GM15510 (cell line): Measurements from ENCODE around the gene FAM171A1.

Experiments
- POLR2A ChIP-seq: IDR thresholded peaks from 3 replicates; pipeline ENCODE4 v1.6.1; 2011; ENCODE audit warnings: borderline replicate concordance; ENCODE audit not compliant: insufficient read length; ENCODE audit errors: extremely low read depth

FAM171A1 gene

DNA sequence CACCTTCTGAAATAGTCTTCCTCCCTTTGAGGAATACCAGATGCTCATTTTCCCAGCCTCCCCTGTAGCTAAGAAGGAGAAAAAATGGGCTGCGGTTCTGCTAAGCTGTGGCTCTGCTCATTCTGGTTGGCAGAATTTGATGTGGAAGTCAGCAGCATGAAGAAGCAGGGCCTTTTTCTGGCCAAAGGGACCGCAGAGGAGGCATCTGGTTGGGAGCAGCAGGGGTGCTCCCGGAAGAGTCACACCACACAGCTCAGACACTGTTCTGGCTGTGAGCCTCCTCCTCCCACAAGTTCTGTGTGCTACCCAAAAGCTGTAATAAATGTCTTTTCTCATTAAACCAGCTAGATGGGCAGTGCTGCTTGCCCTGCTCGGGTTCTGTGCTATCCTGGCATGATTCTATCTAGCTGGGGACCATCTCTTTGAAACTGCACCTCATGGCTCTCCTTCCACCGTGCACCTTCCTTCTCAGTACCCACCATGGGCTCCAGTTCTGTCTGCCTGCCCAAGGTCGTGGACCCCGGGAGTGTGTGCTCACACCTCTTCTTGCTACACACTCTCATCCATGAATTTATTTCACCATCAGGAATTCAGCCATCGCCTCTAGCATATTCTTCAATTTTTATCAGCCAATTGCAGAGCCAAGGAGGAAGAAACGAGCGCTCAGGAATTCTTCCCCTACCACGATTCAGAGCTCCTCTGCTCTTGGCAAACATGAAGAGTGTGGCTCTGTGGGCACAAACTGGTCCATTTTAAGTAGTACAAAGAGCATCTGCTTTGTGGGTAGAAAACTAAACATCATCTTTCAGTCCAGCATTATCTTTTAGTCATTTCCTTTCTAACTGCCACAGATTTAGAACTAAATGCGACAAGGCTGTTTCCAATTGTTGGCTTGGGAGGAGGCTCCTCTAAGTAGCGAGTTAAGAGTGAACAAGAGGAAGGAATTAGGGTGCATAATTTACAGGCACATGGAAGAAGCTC, 76.9 kb downstream of the FAM171A1 start:
- no peak for TF ChIP-seq POLR2A

DNA sequence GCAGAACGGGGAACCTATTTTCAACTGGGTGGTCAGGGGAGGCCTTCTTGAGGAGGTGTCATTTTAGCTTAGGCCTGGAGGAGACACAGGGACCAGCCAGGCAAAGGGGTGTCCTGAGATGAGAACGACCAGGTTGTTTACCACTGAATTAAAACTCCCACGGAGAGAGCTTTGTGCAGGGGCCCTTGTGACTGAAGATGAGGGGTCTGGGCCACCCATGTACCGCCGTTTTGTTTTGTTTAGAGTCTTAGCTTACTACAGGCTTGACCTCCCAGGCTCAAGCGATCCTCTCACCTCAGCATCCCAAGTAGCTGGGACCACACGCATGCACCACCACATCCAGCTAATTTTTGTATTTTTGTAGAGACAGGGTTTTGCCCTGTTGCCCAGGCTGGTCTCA, 80.4 kb downstream of the FAM171A1 start:
- no peak for TF ChIP-seq POLR2A

DNA sequence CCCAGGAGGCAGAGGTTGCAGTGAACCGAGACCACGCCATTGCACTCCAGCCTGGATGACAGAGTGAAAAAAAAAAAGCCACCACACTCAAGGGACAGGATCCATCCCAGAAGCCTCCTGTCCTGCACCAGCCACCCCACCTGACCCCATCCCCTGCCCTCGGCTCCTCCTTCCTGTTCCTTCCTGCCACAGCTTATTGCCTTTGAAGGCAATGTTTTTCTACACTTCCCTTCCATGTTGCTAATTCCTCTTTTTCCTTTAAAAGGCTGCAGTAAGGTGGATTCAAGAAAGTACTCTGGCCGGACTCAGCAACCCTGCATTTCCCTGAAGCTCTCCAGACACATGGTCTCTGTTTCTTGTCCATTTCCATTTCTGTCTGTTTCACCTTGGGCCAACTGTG, 80.9 kb downstream of the FAM171A1 start:
- no peak for TF ChIP-seq POLR2A

DNA sequence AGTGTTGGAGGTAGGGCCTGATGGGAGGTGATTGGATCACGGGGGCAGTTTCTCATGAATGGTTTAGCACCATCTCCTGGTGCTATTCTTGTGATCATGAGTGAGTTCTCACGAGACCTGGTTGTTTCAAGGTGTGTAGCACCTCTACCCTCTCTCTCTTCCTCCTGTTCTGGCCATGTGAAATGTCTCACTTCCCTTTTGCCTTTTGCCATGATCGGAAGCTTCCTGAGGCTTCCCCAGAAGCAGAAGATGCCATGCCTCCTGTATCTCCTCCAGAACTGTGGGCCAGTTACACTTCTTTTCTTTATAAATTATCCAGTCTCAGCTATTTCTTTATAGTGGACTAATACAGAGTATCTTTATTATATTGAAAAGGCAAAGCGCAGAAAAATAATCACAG, 90.1 kb downstream of the FAM171A1 start:
- no peak for TF ChIP-seq POLR2A

DNA sequence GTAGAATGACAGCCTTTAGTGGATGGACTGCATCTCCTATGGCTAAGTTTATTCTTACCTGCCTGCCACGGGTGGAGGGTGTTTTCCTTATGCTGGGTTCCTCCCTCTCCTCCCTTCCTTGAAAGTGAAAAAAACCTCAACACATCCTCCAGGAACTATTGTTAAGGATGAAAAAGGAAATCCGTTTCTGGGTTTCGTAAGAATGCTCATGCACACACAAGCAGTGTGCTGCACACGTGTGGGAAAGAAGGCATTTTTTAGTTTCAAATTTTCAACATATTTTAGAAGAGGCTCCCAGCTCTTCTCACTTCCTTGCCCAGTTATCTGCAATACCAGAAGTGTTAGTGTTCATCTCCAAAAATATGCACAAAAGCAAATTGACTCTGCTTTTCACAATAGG, 90.6 kb downstream of the FAM171A1 start:
- TF ChIP-seq POLR2A = no peak

DNA sequence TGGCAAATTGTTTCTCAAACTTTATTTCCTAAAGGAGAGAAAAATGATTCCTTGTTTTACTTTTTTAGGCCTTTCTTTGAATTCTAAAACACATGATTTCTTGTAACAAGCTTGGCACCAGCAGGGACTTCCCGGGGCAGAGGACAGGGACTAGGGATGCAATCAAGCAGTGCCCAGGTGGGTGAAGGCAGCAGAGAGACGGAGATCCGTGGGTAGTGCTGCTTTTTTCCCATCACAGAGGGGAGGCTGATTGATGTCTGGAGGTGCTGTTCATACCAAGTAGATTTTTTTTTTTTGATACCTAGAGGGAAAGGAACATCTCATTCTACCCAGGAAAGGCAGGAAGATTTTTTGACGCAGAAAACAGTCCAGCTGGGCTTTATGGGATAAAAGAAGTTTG, 91.9 kb downstream of the FAM171A1 start:
- TF ChIP-seq POLR2A = no peak

DNA sequence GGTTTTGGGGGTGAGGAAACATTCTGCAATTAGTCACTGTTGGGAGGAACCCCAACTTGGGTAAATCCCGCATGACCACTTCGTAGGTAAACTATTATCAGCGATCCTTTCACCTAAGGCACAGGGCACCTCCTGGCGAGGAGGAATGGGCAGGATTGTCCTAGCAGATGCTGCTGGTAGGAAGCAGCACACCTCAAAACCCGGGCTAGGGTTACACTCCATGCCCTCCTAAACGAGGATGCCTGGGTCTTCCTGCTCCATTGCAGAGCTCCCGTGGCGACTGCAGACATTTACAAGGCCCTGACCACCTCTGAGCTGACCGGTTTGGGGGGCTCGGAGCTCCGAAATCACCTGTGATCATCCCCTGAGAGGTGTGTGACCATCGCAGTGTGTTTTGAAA, 92.3 kb downstream of the FAM171A1 start:
- no peak for TF ChIP-seq POLR2A

DNA sequence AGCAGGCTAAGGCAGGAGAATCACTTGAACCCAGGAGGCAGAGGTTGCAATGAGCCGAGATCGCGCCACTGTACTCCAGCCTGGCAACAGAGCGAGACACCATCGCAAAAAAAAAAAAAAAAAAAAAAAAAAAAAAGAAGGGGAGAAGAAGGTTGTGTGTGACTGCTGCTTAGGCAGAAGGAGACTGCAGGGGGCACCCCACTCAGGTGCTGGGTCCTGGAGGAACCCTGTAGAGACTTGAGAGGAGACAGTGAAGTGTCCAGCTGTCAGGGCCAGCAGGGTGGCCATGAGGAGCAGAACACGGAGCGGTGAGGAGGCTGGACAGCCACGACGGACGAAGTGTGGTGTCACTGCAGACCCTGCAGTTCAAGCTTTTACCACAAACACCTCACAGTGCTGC, 103.6 kb downstream of the FAM171A1 start:
- no peak for TF ChIP-seq POLR2A

DNA sequence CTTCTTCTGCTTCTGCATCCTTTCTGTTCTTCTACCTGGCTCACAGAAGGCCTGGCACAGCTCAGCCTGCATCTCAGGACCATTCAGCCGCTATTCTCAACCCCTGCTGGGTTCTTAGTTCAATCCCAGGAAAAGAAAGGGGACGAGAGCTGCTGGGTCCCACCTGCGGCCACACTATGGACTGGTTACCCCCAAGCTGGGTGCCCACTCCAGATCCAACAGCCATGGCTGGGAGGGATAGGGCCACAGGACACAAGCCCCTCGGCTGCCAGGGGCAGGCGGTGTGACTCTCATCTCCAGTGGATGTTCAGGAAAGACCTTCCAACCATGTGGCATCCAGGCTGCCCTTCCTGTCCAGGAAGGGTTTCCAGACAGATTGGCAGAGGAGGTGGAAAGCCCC, 105.0 kb downstream of the FAM171A1 start:
- TF ChIP-seq POLR2A = no peak

DNA sequence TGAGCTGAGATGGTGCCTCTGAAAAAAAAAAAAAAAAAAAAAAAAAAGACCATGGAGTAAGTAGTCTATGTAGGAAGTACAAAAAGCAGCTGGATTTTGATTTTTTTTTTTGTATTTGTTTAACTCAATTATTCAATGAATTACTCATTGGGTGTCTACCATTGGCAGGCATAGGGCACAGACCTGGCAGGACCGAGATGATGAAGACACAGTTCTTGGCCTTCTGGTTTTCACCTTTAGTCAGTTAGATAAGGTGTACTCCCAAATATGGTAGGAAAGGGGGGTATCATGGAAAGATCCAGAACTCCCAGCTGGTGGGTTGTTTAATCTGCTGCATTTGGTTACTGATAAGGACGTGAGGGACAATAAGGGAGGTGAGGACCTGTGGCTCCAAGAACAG, 105.5 kb downstream of the FAM171A1 start:
- TF ChIP-seq POLR2A = no peak

GRCh38 chr10:15265056-15265455, 106.0 kb downstream of the FAM171A1 start:
- TF ChIP-seq POLR2A = no peak

- no peak for TF ChIP-seq POLR2A
Measured at GRCh38 chr10:15263657-15264323, 107.3 kb downstream of the FAM171A1 start.

- TF ChIP-seq POLR2A = no peak
Measured at GRCh38 chr10:15262036-15262713, 108.9 kb downstream of the FAM171A1 start.

GRCh38 chr10:15259136-15259535, 112.0 kb downstream of the FAM171A1 start:
- TF ChIP-seq POLR2A = no peak

- TF ChIP-seq POLR2A = no peak
Measured at GRCh38 chr10:15258255-15258654, 112.8 kb downstream of the FAM171A1 start.
